GM12878 (cell line): ENCODE data around the gene KRAS. TPM values are rescaled to one million over a fixed set of nuclear protein-coding genes. Genes with fewer than 3 reads are reported as not detected.

Experiments
- ATAC-seq: fragments of 200-7000 bp; cut with Tn5 transposase; 3 replicates; pipeline ENCODE4 v1.9.1; 2020; ENCODE audit warnings: mild to moderate bottlenecking, moderate library complexity
- BruUV-seq: library from RNA; stranded (reverse); fragments of 400-500 nt; replicated peaks from 2 replicates; lab custom pipeline; 2021; lab: Mats Ljungman, UMichigan
- CTCF ChIA-PET: fragments of 300-600 bp; sonication (Branson Sonifier 250); formaldehyde crosslinking; extraction: SDS; loops from one replicate; lab custom pipeline; 2021; ENCODE audit warnings: inconsistent platforms; lab: Yijun Ruan, JAX
- POLR2A ChIA-PET: fragments of 350-600 bp; formaldehyde crosslinking; extraction: SDS; loops from one replicate; lab custom pipeline; 2021; ENCODE audit warnings: inconsistent platforms; lab: Charles Lee
- RAD21 ChIA-PET: fragments of 300-600 bp; sonication (Branson Sonifier 250); formaldehyde crosslinking; loops from one replicate; lab custom pipeline; 2023; ENCODE audit warnings: antibody characterized with exemption; ENCODE audit not compliant: unreplicated experiment; lab: Charles Lee
- SMC1A ChIA-PET: fragments of 300-600 bp; sonication (Branson Sonifier 250); formaldehyde crosslinking; loops from one replicate; lab custom pipeline; 2023; ENCODE audit not compliant: unreplicated experiment, uncharacterized antibody; lab: Charles Lee
- DNase-seq: peaks from one replicate; pipeline ENCODE4 v3.0.0-alpha.2; 2011; ENCODE audit warnings: low read depth, low spot score
- FAIRE-seq: peaks from 3 replicates; lab custom pipeline; 2011; peaks lifted over from hg19 to GRCh38; lab: Jason Lieb, UNC
- H2AFZ ChIP-seq: 2 replicates; pipeline ENCODE4 v1.6.0; 2011; ENCODE audit warnings: low read depth, low read length, control low read depth; ENCODE audit not compliant: control insufficient read depth
- H3K27ac ChIP-seq: 2 replicates; pipeline ENCODE4 v1.5.1; 2011; ENCODE audit warnings: control low read depth; ENCODE audit not compliant: control insufficient read depth, insufficient read depth
- H3K27me3 ChIP-seq, 2 experiments: replicated peaks in 1 of 2; 2 replicates each; pipeline versions ENCODE4 v1.6.0 to v1.6.1; 2011; ENCODE audit warnings: low read length in 1 of 2; ENCODE audit not compliant: control insufficient read depth in 2 of 2, insufficient read depth in 2 of 2
- H3K36me3 ChIP-seq, 2 experiments: 2 replicates each; pipeline ENCODE4 v1.5.1; 2011; ENCODE audit warnings: low read length in 1 of 2; ENCODE audit not compliant: control insufficient read depth in 2 of 2, insufficient read depth in 2 of 2
- H3K4me1 ChIP-seq: 2 replicates; pipeline ENCODE4 v1.6.1; 2011; ENCODE audit warnings: mild to moderate bottlenecking, low read length, moderate library complexity, mixed read lengths; ENCODE audit not compliant: control insufficient read depth, insufficient read depth
- H3K4me2 ChIP-seq: 2 replicates; pipeline ENCODE4 v1.6.0; 2011; ENCODE audit warnings: control low read depth; ENCODE audit not compliant: control insufficient read depth, insufficient read depth
- H3K4me3 ChIP-seq: fragments of 200-600 bp; sonication (generic); 2 replicates; pipeline ENCODE4 v1.5.1; 2016
- H3K79me2 ChIP-seq: 2 replicates; pipeline ENCODE4 v1.6.0; 2011; ENCODE audit warnings: low read length; ENCODE audit not compliant: control insufficient read depth, insufficient read depth
- H3K9ac ChIP-seq: 2 replicates; pipeline ENCODE4 v1.8.0; 2011; ENCODE audit warnings: low read length, control low read depth, mixed read lengths; ENCODE audit not compliant: control insufficient read depth, insufficient read depth
- H3K9me3 ChIP-seq: replicated peaks from 3 replicates; pipeline ENCODE4 v1.5.1; 2011; ENCODE audit warnings: mild to moderate bottlenecking, low read length; ENCODE audit not compliant: control insufficient read depth, insufficient read depth
- H4K20me1 ChIP-seq: 2 replicates; pipeline ENCODE4 v1.6.0; 2011; ENCODE audit not compliant: control insufficient read depth, insufficient read depth
- CBX5 ChIP-seq: sonication (generic); IDR thresholded peaks from 2 replicates; pipeline ENCODE4 v1.6.1; 2016; ENCODE audit warnings: low read depth, moderate library complexity, mild to moderate bottlenecking, inconsistent platforms
- CREB1 ChIP-seq: IDR thresholded peaks from 2 replicates; pipeline ENCODE4 v1.6.1; 2012; ENCODE audit warnings: low read depth, mild to moderate bottlenecking, inconsistent platforms
- MEF2B ChIP-seq: fragments of 450-650 bp; IDR thresholded peaks from 2 replicates; pipeline ENCODE4 v1.6.1; 2018; ENCODE audit warnings: mild to moderate bottlenecking, moderate library complexity; ENCODE audit not compliant: partially characterized antibody, poor library complexity, severe bottlenecking
- SMARCA5 ChIP-seq: fragments of 450-650 bp; IDR thresholded peaks from 2 replicates; pipeline ENCODE4 v1.6.1; 2017; ENCODE audit warnings: mild to moderate bottlenecking
- ZNF687 ChIP-seq: fragments of 450-650 bp; IDR thresholded peaks from 2 replicates; pipeline ENCODE4 v1.6.1; 2017; ENCODE audit warnings: mild to moderate bottlenecking, moderate library complexity
- WGBS: methylation state at CpG from one replicate; pipeline ENCODE4 v1.1.6; 2016; ENCODE audit warnings: low lambda C conversion rate; ENCODE audit not compliant: insufficient replicate concordance, insufficient coverage; ENCODE audit errors: missing lambda C conversion rate; 5-methylcytosine and 5-hydroxymethylcytosine counted together
- in situ Hi-C: fragments of 300-500 bp; cut with MboI; formaldehyde crosslinking; loops from 9 replicates; pipeline ENCODE4 v1.14.3; 2018; ENCODE audit warnings: mixed read lengths
- intact Hi-C: fragments of 100-400 bp; cut with micrococcal nuclease; formaldehyde crosslinking; loops from one replicate; pipeline ENCODE4 v1.14.2; 2022; ENCODE audit not compliant: unreplicated experiment
- polyA plus RNA-seq, 11 experiments: library from polyadenylated mRNA; depleted of rRNA in 4 of 11; unstranded in 6 of 11; stranded (reverse) in 5 of 11; fragments of >200 nt; fragmentation: Nextera tagmentation in 4 of 11; fragmentation: Illumina TruSeq in 1 of 11; extraction: Ambion mirVana in 4 of 11; extraction: Trizol in 1 of 11; gene quantifications; 1 replicate in 1 of 11; 2 replicates in 10 of 11; pipeline versions ENCODE4 v1.2.1 to v1.2.3, GENCODE V29; 2011 to 2016; ENCODE audit warnings: inconsistent platforms in 2 of 11, missing spikeins in 2 of 11, low read depth in 1 of 11
- total RNA-seq, 4 experiments: library from RNA; depleted of rRNA in 3 of 4; stranded (reverse); fragments of >200 nt in 3 of 4; fragmentation: Illumina TruSeq in 1 of 4; extraction: Trizol in 1 of 4; gene quantifications; 2 replicates each; pipeline versions ENCODE4 v1.2.1 to v1.2.3, GENCODE V29; 2013 to 2021

The KRAS gene
- total and polyA plus RNA-seq, 10 of the 15 experiments (the other 5 are each of a cell fraction or from before 2014, with no cell fraction given), result 3.1 to 23.8 (median 8.0) TPM

- no peak overlapping the region for H3K4me3 ChIP-seq
- FAIRE-seq (no peak), ATAC-seq (peak; percentile 70)
- H3K9ac ChIP-seq, result no peak overlapping the region
- CTCF ChIA-PET, result interaction anchor here (0.6 to 1.8 kb wide), 3 partner anchors 8 to 126 kb away, joined by 4 to 7 read pairs (median 5); no protein-coding TSS in a partner anchor
- H3K4me2 ChIP-seq, result 0 out of 2 replicates have a peak overlapping the region, but pooled peaks have one; percentile 65
- no peak for TF ChIP-seq ZNF687
- TF ChIP-seq CBX5, result no peak
- TF ChIP-seq MEF2B, result peak; percentile 53
- TF ChIP-seq CREB1, result no peak
- TF ChIP-seq SMARCA5, result no peak
- TF ChIP-seq, all 136 proteins: peak for 1
- ChIA-PET RAD21 (interaction anchor here (0.8 to 1.5 kb wide), 3 partner anchors 12 to 31 kb away, joined by 3 to 6 read pairs (median 3); partner anchors contain the start of gene KRAS), POLR2A (interaction anchor here (1.0 kb wide), 1 partner anchor 122 kb away, joined by 3 read pairs; no protein-coding TSS in a partner anchor), SMC1A (interaction anchor here (0.5 to 1.4 kb wide), 6 partner anchors 10 to 1585 kb away, joined by 3 to 8 read pairs (median 3); no protein-coding TSS in a partner anchor)
- in situ Hi-C loops (no loop called here), intact Hi-C loops (no loop called here)
- no peaks in the 10 kb centered on the region for H4K20me1 ChIP-seq
- DNase-seq, result no peak
- H3K27ac ChIP-seq, result no peak overlapping the region
- no peaks in the 10 kb centered on the region for H3K27me3 ChIP-seq
- no peaks in the 10 kb centered on the region for H3K79me2 ChIP-seq
- H2AFZ ChIP-seq, result no peak overlapping the region
- H3K4me1 ChIP-seq, result peaks cover 17% of the 10 kb centered on the region
- no peaks in the 10 kb centered on the region for H3K36me3 ChIP-seq
- no TSS peak for BruUV-seq
- 92% methylated on average over 1 of the region's 1 CpG for WGBS
- no peaks in the 10 kb centered on the region; the same call in 2 of the 3 replicates for H3K9me3 ChIP-seq
Observed at GRCh38 chr12:25262389-25263074, 11.8 kb upstream of the KRAS start.
